GM12892 (cell line): ENCODE results near the gene MADCAM1.

Experiments used
- POLR2A ChIP-seq: IDR thresholded peaks from 2 replicates; pipeline ENCODE4 v1.6.1; 2011; ENCODE audit warnings: low read depth, low read length, control low read depth
- POLR2AphosphoS5 ChIP-seq: IDR thresholded peaks from 2 replicates; pipeline ENCODE4 v1.6.1; 2011; ENCODE audit warnings: low read depth, low read length, control low read depth
- TAF1 ChIP-seq: IDR thresholded peaks from 2 replicates; pipeline ENCODE4 v1.6.1; 2011; ENCODE audit warnings: low read depth, mild to moderate bottlenecking, control low read depth, low read length, borderline replicate concordance

- TF ChIP-seq POLR2A = no peak
- no peak for TF ChIP-seq POLR2AphosphoS5
- TF ChIP-seq TAF1 = no peak
These were observed 17.9 kb upstream of the MADCAM1 start for GRCh38 chr19:478236-478903.
